Measurements from ENCODE around the gene AMT.

AMT gene

GRCh38 chr3:49424816-49425215 is 2.5 kb upstream of the AMT start:
- H3K4me3 ChIP-seq (ENCODE audit: low read depth, low read length), result no peak overlapping the region
- no peak for TF ChIP-seq CTCF (IDR thresholded peaks at IDR 0.05; ENCODE audit: control insufficient read depth, extremely low read depth, insufficient read depth)
- no peak for DNase-seq (ENCODE audit: low read depth)

DNA sequence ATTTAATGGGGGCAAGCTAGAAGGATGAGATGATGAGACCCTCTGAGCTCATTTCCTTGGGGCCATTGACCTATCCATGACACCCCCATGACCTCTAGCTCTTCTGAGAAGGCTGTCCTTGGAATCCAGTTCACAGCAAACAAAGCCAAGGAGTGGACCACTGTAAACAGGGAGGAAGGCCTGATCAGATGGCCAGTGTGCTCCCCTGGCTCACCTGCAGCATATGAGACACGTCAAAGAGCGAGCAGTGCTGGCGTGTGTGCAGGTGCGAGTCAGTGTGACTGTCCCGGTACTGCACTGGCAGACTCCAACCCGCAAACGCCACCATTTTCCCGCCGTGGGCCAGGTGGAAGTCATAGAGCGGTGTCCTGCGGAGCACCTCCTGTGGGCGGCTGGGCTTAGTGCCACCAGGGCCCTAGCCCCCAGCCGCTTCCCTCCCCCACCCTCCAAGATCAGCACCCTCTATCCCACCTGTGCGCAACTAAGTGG is 339 bp downstream of the AMT start:
- TF ChIP-seq CTCF (IDR thresholded peaks at IDR 0.05; ENCODE audit: control insufficient read depth, extremely low read depth, insufficient read depth), result no peak

GRCh38 chr3:49417516-49418120 is 4.7 kb downstream of the AMT start:
- DNase-seq (ENCODE audit: low read depth), result no peak

More for the DNA sequence above, 339 bp downstream of the AMT start:
- no peak overlapping the region for H3K4me3 ChIP-seq (ENCODE audit: low read depth, low read length)
- DNase-seq (ENCODE audit: low read depth), result no peak

DNA sequence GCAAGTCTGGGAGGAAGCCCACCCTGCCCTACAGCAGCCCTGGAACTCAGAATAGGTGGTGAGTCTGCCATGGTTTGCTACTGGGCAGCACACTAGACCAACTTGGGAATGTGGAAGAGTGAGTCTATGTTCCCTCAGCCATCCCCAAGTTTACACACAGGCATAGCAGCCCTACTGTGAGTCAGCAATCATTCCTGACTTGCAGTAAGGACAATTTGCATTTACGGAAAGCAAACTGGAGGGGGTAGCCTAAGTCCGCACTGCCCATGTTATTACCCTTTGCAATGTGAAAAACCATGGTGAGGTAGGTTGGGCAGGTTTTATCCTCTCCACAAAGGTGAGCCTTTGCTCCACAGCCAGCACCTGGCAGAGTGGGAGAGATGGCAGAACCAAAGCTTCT is 5.4 kb downstream of the AMT start:
- no peak overlapping the region for H3K4me3 ChIP-seq (ENCODE audit: low read depth, low read length)
- TF ChIP-seq CTCF (IDR thresholded peaks at IDR 0.05; ENCODE audit: control insufficient read depth, extremely low read depth, insufficient read depth), result no peak
- DNase-seq (ENCODE audit: low read depth), result no peak

More at GRCh38 chr3:49417516-49418120, 4.7 kb downstream of the AMT start:
- H3K4me3 ChIP-seq (ENCODE audit: low read depth, low read length), result no peak overlapping the region
- TF ChIP-seq CTCF (IDR thresholded peaks at IDR 0.05; ENCODE audit: control insufficient read depth, extremely low read depth, insufficient read depth), result no peak

- TF ChIP-seq CTCF (IDR thresholded peaks at IDR 0.05; ENCODE audit: control insufficient read depth, extremely low read depth, insufficient read depth), result no peak
- no peak overlapping the region for H3K4me3 ChIP-seq (ENCODE audit: low read depth, low read length)
- no peak for DNase-seq (ENCODE audit: low read depth)
Measured at GRCh38 chr3:49415931-49416601, 6.2 kb downstream of the AMT start.

- no peak for DNase-seq (ENCODE audit: low read depth)
- no peak for TF ChIP-seq CTCF (IDR thresholded peaks at IDR 0.05; ENCODE audit: control insufficient read depth, extremely low read depth, insufficient read depth)
- H3K4me3 ChIP-seq (ENCODE audit: low read depth, low read length), result no peak overlapping the region
Measured at GRCh38 chr3:49414753-49415152, 7.5 kb downstream of the AMT start.
